Naive B cell (primary cell): Measurements from ENCODE around the gene TP53INP2. TPM values are rescaled to one million over a fixed set of nuclear protein-coding genes. Genes with fewer than 3 reads are reported as not detected.
A peak's percentile ranks its signal among the peaks of the same experiment; 100 is the strongest.
"Not testable (repeated sequence)": the region's sequence is repeated elsewhere in the genome, so short reads cannot be mapped to it uniquely, and the experiment has no call there.

Experiments used
- ATAC-seq, 2 donors: fragments of 150-1000 bp; cut with Tn5 transposase; 2 replicates each; pipeline ENCODE4 v1.10.0; 2021; ENCODE audit warnings: low read depth in 2 of 2, mild to moderate bottlenecking in 2 of 2, moderate library complexity in 2 of 2
- DNase-seq: peaks from one replicate; pipeline ENCODE4 v3.0.0; 2022
- H3K27ac Mint-ChIP-seq, 6 donors: one replicate each; pipeline ENCODE4 v1.8.0; 2020 to 2022; ENCODE audit warnings: mild to moderate bottlenecking in 6 of 6, mixed read lengths in 6 of 6, moderate library complexity in 5 of 6, inconsistent platforms in 2 of 6
- H3K27me3 Mint-ChIP-seq, 3 donors: one replicate each; pipeline ENCODE4 v1.8.0; 2021 to 2022; ENCODE audit warnings: mixed read lengths in 3 of 3, mild to moderate bottlenecking in 1 of 3
- H3K36me3 Mint-ChIP-seq, 2 donors: one replicate each; pipeline ENCODE4 v1.8.0; 2020 to 2022; ENCODE audit warnings: mixed read lengths in 2 of 2, inconsistent platforms in 1 of 2, mild to moderate bottlenecking in 1 of 2
- H3K4me1 Mint-ChIP-seq, 3 donors: one replicate each; pipeline ENCODE4 v1.8.0; 2020 to 2022; ENCODE audit warnings: mixed read lengths in 3 of 3, inconsistent platforms in 1 of 3, mild to moderate bottlenecking in 1 of 3, moderate library complexity in 1 of 3
- H3K4me3 Mint-ChIP-seq, 8 donors: one replicate each; pipeline ENCODE4 v1.8.0; 2020 to 2022; ENCODE audit warnings: mild to moderate bottlenecking in 8 of 8, mixed read lengths in 8 of 8, moderate library complexity in 8 of 8, inconsistent platforms in 2 of 8
- H3K9me3 Mint-ChIP-seq, 7 donors: one replicate each; pipeline ENCODE4 v1.8.0; 2020 to 2022; ENCODE audit warnings: mixed read lengths in 7 of 7, mild to moderate bottlenecking in 5 of 7, inconsistent platforms in 2 of 7, moderate library complexity in 1 of 7
- polyA plus RNA-seq, 6 donors: library from polyadenylated mRNA; unstranded; fragments of 300-500 nt; fragmentation: Illumina TruSeq; gene quantifications; one replicate each; pipeline ENCODE4 v1.2.3, GENCODE V29; 2021; ENCODE audit warnings: low read depth in 6 of 6

TP53INP2 gene
- polyA plus RNA-seq, 6 donors from 2014 or later, result 0.57 to 1.7 (median 1.2) TPM

- no peaks in the 10 kb centered on the region for H3K9me3 Mint-ChIP-seq
- peak; percentile 85 for DNase-seq
- peaks cover 0 to 8% of the 10 kb centered on the region in 2 donors for H3K36me3 Mint-ChIP-seq
- H3K4me3 Mint-ChIP-seq, result peak overlapping the region; percentile 85 to 96 (median 92)
- H3K27me3 Mint-ChIP-seq, result no peaks in the 10 kb centered on the region
- peak overlapping the region; percentile 81 to 97 (median 95) for H3K27ac Mint-ChIP-seq
- ATAC-seq, result peak; percentile 57 to 61
- H3K4me1 Mint-ChIP-seq, result peaks cover 20 to 28% (median 23%) of the 10 kb centered on the region in 3 donors
Observed at GRCh38 chr20:34709044-34709830, 5.1 kb downstream of the TP53INP2 start.

GRCh38 chr20:34709831-34710567 is 5.9 kb downstream of the TP53INP2 start:
- Mint-ChIP-seq H3K36me3 (peaks cover 2 to 15% of the 10 kb centered on the region in 2 donors), H3K27me3 (no peaks in the 10 kb centered on the region), H3K4me1 (peaks cover 17 to 23% (median 18%) of the 10 kb centered on the region in 3 donors), H3K9me3 (no peaks in the 10 kb centered on the region), H3K27ac (peak overlapping the region; percentile 81 to 97 (median 95)), H3K4me3 (peak overlapping the region; percentile 85 to 96 (median 92))
- peak; percentile 83 for DNase-seq
- ATAC-seq, result peak; percentile 57 to 61

- H3K4me3 Mint-ChIP-seq, result peak overlapping the region; percentile 77 to 89 (median 86)
- no peaks in the 10 kb centered on the region for H3K9me3 Mint-ChIP-seq
- H3K36me3 Mint-ChIP-seq, result peaks cover 7 to 20% of the 10 kb centered on the region in 2 donors
- no peak for ATAC-seq
- DNase-seq, result no peak
- H3K27ac Mint-ChIP-seq, result peak overlapping the region in 5 of 6 donors; percentile 81 to 95 (median 92)
- H3K4me1 Mint-ChIP-seq, result peaks cover 17 to 23% (median 17%) of the 10 kb centered on the region in 3 donors
- no peaks in the 10 kb centered on the region for H3K27me3 Mint-ChIP-seq
Observed at GRCh38 chr20:34710568-34710839, 6.4 kb downstream of the TP53INP2 start.

- no peak for ATAC-seq
- Mint-ChIP-seq H3K27ac (peak overlapping the region in 3 of 6 donors; percentile 81 to 95 (median 90)), H3K4me1 (peaks cover 17 to 23% (median 17%) of the 10 kb centered on the region in 3 donors), H3K27me3 (no peaks in the 10 kb centered on the region), H3K36me3 (peaks cover 7 to 20% of the 10 kb centered on the region in 2 donors), H3K9me3 (no peaks in the 10 kb centered on the region), H3K4me3 (peak overlapping the region in 7 of 8 donors; percentile 71 to 87 (median 85))
- DNase-seq, result no peak
Observed at GRCh38 chr20:34710861-34711574, 6.9 kb downstream of the TP53INP2 start.

- no peak for DNase-seq
- Mint-ChIP-seq H3K36me3 (peaks cover 7 to 20% of the 10 kb centered on the region in 2 donors), H3K27me3 (no peaks in the 10 kb centered on the region), H3K4me3 (peak overlapping the region in 1 of 8 donors; percentile 85), H3K9me3 (no peaks in the 10 kb centered on the region), H3K27ac (peak overlapping the region in 3 of 6 donors; percentile 54 to 81 (median 67)), H3K4me1 (peaks cover 17 to 23% (median 17%) of the 10 kb centered on the region in 3 donors)
- ATAC-seq, result no peak
Observed at GRCh38 chr20:34711813-34712430, 7.8 kb downstream of the TP53INP2 start.

- Mint-ChIP-seq H3K27me3 (no peaks in the 10 kb centered on the region), H3K36me3 (peaks cover 7 to 23% of the 10 kb centered on the region in 2 donors), H3K4me3 (peak overlapping the region in 1 of 8 donors; percentile 85), H3K9me3 (no peaks in the 10 kb centered on the region), H3K4me1 (peaks cover 17 to 23% (median 17%) of the 10 kb centered on the region in 3 donors), H3K27ac (peak overlapping the region in 4 of 6 donors; percentile 11 to 81 (median 42))
- DNase-seq (no peak), ATAC-seq (no peak)
Observed at GRCh38 chr20:34712525-34713192, 8.5 kb downstream of the TP53INP2 start.

GRCh38 chr20:34713194-34713943 is 9.2 kb downstream of the TP53INP2 start:
- peak overlapping the region in 1 of 8 donors; percentile 85 for H3K4me3 Mint-ChIP-seq
- peak overlapping the region in 4 of 6 donors; percentile 3 to 36 (median 14) for H3K27ac Mint-ChIP-seq
- peaks cover 15 to 21% (median 16%) of the 10 kb centered on the region in 3 donors for H3K4me1 Mint-ChIP-seq
- DNase-seq (no peak), ATAC-seq (no peak)
- no peaks in the 10 kb centered on the region for H3K27me3 Mint-ChIP-seq
- no peaks in the 10 kb centered on the region for H3K9me3 Mint-ChIP-seq
- peaks cover 7 to 24% of the 10 kb centered on the region in 2 donors for H3K36me3 Mint-ChIP-seq

- peak overlapping the region in 1 of 6 donors; percentile 3 for H3K27ac Mint-ChIP-seq
- H3K9me3 Mint-ChIP-seq, DNase-seq, H3K4me3 Mint-ChIP-seq, ATAC-seq, H3K27me3 Mint-ChIP-seq: not testable (repeated sequence)
- peaks cover 11 to 16% (median 11%) of the 10 kb centered on the region in 3 donors for H3K4me1 Mint-ChIP-seq
- peaks cover 7 to 24% of the 10 kb centered on the region in 2 donors for H3K36me3 Mint-ChIP-seq
Observed at GRCh38 chr20:34713944-34714515, 9.9 kb downstream of the TP53INP2 start.

- no peak for ATAC-seq
- H3K4me3 Mint-ChIP-seq, result peak overlapping the region in 1 of 8 donors; percentile 33
- DNase-seq, result no peak
- peaks cover 7 to 12% (median 7%) of the 10 kb centered on the region in 3 donors for H3K4me1 Mint-ChIP-seq
- H3K27ac Mint-ChIP-seq, result no peak overlapping the region
- H3K36me3 Mint-ChIP-seq, result peaks cover 7 to 24% of the 10 kb centered on the region in 2 donors
- no peaks in the 10 kb centered on the region for H3K9me3 Mint-ChIP-seq
- H3K27me3 Mint-ChIP-seq, result no peaks in the 10 kb centered on the region
Observed at GRCh38 chr20:34715384-34715783, 11.2 kb downstream of the TP53INP2 start.

- H3K36me3 Mint-ChIP-seq, result peaks cover 7 to 24% of the 10 kb centered on the region in 2 donors
- no peaks in the 10 kb centered on the region for H3K9me3 Mint-ChIP-seq
- H3K4me1 Mint-ChIP-seq, result peaks cover 0 to 5% (median 2%) of the 10 kb centered on the region in 3 donors
- ATAC-seq, result no peak
- no peak for DNase-seq
- H3K27ac Mint-ChIP-seq, result no peak overlapping the region
- H3K4me3 Mint-ChIP-seq, result no peak overlapping the region
- no peaks in the 10 kb centered on the region for H3K27me3 Mint-ChIP-seq
Observed at GRCh38 chr20:34716921-34717229, 12.7 kb downstream of the TP53INP2 start.

GRCh38 chr20:34717230-34718095 is 13.3 kb downstream of the TP53INP2 start:
- no peak overlapping the region for H3K4me3 Mint-ChIP-seq
- no peaks in the 10 kb centered on the region for H3K9me3 Mint-ChIP-seq
- DNase-seq (no peak), ATAC-seq (no peak)
- H3K36me3 Mint-ChIP-seq, result peaks cover 7 to 24% of the 10 kb centered on the region in 2 donors
- H3K4me1 Mint-ChIP-seq, result peaks cover 0 to 2% (median 0%) of the 10 kb centered on the region in 3 donors
- no peaks in the 10 kb centered on the region for H3K27me3 Mint-ChIP-seq
- peak overlapping the region in 1 of 6 donors; percentile 49 for H3K27ac Mint-ChIP-seq
